Posterior vena cava (tissue), 2 donors: ENCODE data around the gene HS3ST2. TPM values are rescaled to one million over a fixed set of nuclear protein-coding genes. Genes with fewer than 3 reads are reported as not detected.
"Not testable (repeated sequence)": the region's sequence is repeated elsewhere in the genome, so short reads cannot be mapped to it uniquely, and the experiment has no call there.

ENCODE experiments used
- DNase-seq: peaks from one replicate; pipeline ENCODE4 v3.0.0-alpha.2; 2020; ENCODE audit warnings: low spot score
- intact Hi-C, 2 donors: fragments of 100-400 bp; cut with DNase I; formaldehyde crosslinking; loops; one replicate each; pipeline versions ENCODE4 v1.14.1 to v1.14.2; 2022 to 2023
- total RNA-seq, 2 donors: library from RNA; stranded (reverse); fragmentation: NEBNext Ultra II Directional; extraction: Animal tissue kit (Norgen Biotek cat#: 25700); gene quantifications; one replicate each; pipeline ENCODE4 v1.2.1, GENCODE V29; 2021
- donor health status: DM: yes; HTN: yes; CAD: no.
- donor health status: DM: yes; HTN: yes; CAD: no.

The HS3ST2 gene
- total RNA-seq, 2 donors from 2014 or later = 2.5 to 4.0 TPM

DNA sequence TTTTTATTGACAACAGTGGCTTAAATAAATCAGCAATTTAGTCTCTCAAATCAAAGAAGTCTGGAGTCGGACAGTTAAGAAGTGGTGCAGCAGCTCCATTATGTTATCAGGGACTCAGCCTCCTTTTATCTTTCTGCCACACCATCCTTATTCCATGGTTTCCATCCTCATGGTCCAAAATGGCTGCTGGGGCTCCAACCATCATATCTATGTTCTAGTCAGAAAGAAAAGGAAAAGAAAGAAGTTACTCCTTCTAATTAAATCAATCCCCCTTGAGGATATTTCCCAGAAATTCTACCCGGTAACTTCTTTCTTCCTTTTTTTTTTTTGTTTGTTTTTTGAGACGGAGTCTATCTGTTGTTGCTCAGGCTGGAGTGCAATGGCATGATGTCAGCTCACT is 109.5 kb downstream of the HS3ST2 start:
- no peak for DNase-seq
- intact Hi-C loops = no loop called here

DNA sequence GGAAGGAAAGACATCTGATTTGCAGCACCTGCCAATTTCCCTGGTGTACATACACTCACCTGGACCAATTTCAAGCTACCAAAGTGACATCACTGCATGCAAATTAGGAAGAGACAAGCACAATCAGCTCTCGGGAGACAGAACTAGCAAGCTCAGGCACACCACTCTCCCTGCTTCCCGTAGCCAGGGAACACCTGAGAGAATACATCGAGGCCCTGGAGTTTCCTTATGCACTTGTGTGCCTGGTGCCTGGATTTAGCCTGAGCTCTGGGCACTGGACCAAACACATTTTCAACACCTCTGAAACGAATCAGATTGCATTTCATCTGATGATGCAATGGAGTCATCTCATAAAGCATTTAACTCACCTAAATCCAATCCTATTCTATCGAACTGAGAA is 110.5 kb downstream of the HS3ST2 start:
- intact Hi-C loops = no loop called here
- no peak for DNase-seq

DNA sequence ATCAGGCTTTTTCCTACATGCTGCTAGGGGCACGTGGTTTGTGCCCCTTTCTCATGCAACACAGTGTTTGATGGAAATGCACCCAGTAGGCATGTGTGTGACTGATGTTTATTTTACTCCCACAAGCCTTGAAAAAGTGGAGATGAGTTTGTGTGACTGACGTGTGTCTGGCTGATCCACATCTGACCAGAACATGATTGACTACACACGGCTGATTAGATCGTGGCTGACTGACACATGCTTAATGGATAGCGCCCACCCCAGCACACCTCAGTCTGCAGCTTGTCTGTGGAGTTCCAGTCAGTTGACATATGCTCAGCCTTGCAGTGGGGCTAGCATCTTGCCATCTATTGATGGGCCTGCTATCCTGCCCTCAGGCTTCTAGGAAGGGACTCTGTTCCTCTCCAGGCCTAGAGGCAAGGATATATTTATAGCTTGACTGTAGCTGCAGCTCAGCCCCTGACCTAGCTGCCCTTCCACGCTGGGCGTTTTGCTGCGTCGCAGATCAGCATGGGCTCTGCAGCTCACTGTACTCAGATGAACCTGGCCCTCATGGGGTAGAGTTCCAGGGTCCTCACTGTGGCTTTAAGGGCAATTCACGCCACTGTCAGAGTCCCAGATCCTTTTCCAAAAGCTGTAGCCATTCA is 112.3 kb downstream of the HS3ST2 start:
- no peak for DNase-seq
- intact Hi-C loops = no loop called here

DNA sequence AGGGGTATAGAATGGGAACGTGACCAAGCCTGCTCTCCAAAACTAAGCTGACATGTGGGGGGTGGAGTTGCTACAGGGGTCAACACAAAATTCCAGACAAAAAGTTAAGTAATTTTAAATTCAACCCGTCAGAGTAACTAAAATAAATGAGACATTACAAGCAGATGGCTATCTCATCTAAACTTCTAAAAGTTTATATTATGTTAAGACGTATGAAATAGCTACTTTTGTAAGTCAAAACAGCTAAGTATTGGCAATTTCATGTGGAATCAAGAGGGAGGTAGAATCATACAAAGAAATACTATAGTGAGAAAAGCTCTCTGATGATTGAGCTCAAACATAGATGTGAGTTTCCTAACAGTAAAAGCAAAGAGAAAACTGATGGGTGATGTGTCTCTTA is 113.3 kb downstream of the HS3ST2 start:
- DNase-seq = no peak
- intact Hi-C loops = no loop called here

DNA sequence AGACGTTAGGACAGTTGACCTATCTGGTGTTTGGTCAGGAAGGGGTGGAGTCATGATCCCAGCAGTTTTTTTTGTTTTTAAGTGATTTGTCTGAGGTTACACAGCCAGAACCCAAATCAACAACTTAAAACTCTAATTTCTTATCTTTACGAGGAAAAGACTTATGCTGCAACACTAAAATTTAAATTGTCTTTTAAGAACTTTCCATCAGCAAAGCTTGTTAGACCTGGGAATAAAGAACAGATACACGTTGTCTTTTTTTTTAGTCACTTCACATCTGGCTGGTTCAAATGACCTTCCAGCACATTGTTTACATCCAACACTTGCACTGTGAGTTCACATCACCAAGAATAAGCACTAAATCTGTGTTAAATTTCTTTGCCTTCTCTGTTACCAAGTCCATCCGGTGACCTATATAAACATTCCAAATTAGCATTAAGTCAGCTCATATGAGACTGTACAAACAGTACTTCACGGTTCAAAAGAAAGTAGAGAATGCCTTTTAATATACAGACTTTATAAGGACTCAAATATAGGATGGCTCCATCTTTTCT is 115.0 kb downstream of the HS3ST2 start:
- DNase-seq = no peak
- intact Hi-C loops = no loop called here

DNA sequence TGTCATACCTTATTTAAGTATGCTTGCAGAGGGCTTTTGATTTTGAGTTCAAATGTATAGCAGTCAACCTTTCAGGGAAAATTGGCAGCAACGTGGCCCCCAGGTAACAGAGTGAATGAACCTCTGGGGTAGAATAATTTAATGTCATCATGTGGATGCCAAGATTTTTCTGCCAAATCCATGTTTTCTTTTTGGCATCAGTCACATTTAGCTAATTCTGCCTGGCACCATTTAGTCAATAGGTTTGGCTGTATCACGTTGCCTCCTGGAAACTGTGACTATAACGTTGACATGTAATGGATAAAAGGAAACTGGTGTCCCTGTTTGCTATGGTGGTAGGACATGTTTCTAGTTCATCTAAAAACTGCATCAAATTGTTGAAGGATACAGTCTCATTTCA is 115.5 kb downstream of the HS3ST2 start:
- intact Hi-C loops = no loop called here

DNA sequence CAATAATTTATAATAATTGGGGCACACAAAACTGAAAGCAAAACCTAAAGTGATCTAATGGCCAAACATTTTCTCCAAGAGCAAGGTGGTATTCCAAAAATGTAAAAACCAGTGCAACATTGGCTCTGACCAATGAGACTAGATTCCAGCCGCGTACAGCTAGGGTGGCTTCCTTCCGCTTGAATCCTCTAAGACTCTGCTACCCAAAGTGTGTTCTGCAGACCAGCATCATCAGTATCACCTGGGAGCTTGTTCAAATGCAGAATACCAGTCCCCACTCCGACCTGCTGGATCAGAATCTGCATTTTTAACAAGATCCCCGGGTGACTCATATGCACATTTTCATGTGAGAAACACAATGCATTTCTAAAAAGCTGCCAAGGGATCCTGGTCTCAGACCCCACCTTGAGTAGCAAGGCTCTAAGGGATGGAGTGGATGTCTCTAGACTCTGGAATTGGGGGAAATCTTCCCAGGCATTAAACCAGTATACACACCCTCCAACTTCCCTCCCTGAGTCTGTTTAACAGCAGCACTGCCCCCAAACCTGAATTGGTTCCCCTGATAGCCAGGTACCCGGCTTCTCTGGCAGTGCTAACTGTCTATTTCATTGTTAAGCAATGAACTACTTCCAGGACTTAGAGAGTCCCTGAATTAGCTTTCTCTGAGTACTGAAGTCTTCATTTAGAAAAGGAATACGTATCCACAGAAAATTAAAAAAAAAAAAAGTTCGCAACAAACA is 118.2 kb downstream of the HS3ST2 start:
- intact Hi-C loops = no loop called here
- no peak for DNase-seq

More for the DNA sequence above, 115.5 kb downstream of the HS3ST2 start:
- no peak for DNase-seq

DNA sequence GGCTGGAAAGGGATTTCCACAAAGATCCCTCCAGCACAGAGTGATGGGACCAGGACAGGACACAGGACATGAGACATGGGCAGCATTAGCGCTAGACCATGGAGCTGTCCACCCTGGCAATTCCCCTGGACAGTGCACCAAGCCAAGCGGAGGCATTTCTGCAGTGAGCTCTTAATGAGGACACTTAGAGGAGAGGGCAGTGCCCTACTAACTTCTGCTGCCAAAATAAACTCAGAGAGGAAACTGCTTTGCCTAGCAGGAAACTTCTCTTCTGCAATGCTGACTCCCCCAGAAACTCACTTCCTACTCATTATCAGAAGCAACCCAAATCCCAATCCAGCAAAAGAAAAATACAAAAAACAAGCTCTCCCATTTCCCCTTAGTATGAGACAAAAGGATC is 119.2 kb downstream of the HS3ST2 start:
- intact Hi-C loops = no loop called here
- DNase-seq = no peak

DNA sequence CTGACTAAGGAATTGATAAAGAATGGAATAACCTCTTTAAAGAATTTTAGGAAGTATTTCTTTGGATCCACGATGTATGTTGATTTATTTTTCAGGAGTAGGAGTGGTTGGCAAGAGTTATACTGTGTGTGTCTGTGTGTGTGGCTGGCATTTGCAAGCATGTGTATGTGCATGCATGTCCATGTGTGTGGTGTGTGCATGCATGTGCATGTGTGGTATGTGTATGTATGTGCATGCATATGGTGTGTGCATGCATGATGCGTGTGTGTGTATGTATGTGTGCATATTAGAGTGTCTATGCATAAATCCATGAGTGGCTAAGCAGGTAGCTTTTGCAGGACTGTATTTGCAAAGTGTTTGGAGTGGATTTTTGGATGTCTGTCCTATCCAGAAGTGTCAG is 120.8 kb downstream of the HS3ST2 start:
- intact Hi-C loops = no loop called here
- DNase-seq = no peak

DNA sequence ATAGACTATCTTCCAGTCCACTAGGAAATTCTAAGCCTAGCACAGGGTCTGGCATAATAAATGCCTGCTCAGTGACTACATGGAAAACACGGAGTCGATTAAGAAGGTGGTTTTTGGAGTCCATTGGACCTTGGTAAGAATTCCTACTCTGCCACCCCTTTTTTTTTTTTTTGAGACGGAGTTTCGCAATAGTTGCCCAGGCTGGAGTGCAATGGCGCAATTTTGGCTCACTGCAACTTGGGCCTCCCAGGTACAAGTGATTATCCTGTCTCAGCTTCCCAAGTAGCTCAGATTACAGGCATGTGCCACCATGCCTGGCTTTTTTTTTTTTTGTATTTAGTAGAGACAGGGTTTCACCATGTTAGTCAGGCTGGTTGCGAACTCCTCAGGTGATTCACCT is 123.2 kb downstream of the HS3ST2 start:
- intact Hi-C loops = no loop called here

DNA sequence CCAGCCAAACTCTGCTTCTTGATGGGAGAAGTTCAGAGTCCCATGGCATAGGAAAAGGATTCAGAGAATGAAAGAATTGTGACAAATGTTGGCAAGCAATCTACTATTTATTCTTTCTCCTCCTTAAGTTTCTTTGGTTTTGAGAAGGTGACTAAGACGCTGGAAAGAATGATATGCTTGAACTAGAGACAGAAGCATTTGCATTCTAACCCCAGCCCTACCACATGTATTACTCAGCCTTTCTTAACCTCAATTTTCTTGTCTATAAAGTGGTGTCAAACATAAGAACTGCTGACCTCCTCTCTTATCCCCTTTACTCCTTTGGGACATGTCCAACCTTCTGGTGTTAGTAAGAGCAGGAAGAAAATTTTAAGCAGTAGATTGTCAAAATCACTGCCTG is 124.7 kb downstream of the HS3ST2 start:
- intact Hi-C loops = no loop called here

More for the DNA sequence above, 123.2 kb downstream of the HS3ST2 start:
- DNase-seq = no peak

DNA sequence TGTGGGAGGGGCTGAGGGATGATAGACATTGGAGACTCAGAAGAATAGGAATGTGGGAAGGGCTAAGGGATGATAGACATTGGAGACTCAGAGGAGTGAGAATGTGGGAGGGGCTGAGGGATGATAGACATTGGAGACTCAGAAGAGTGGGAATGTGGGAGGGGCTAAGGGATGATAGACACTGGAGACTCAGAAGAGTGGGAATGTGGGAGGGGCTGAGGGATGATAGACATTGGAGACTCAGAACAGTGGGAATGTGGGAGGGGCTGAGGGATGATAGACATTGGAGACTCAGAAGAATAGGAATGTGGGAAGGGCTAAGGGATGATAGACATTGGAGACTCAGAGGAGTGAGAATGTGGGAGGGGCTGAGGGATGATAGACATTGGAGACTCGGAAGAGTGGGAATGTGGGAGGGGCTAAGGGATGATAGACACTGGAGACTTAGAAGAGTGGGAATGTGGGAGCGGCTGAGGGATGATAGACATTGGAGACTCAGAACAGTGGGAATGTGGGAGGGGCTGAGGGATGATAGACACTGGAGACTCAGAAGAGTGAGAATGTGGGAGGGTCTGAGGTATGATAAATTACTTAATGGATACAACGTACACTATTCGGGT is 125.9 kb downstream of the HS3ST2 start:
- intact Hi-C loops, DNase-seq: not testable (repeated sequence)

More for the DNA sequence above, 124.7 kb downstream of the HS3ST2 start:
- no peak for DNase-seq

DNA sequence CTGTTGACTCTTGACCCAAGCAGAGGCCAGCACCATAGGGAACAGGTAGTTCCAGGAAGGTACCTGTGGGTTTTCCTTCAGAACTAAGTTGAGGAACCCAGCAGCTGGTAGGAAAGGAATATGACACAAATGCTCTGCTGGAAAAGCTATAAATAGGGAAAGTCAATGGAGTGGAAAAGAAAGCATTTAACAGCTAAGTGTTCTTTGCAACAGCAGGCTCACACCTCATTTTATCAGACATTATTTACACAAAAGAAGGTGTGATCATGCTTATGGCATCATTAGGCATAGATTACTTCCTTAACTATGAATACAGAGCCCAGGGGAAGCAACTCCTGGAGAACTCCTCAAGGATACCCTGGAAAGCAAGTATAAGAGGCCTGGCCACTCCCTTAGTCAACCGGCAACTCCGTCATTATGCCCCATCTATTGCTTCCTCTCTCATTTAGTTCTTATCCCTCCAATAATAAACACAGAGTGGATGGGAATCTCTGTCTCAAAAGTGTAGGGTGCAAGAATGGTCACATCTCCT is 128.1 kb downstream of the HS3ST2 start:
- intact Hi-C loops = no loop called here

DNA sequence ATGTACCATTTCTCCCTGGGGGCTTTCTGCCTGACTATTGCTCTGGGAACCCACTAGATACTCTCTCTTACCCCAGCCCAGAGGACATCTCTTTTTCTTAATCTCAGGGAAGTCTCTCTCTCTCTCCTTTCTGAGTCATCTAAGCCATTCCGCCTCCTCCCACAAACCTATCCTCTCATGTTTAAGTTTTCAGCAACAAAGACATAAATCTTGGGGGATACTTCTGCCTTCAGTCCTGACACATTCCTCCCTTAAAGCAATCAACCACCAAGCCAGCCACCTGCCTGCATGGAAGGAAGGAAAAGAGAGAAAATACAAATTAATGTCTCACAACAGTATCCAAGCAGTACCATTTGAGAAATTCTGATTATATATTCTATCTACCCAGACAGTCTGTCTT is 128.8 kb downstream of the HS3ST2 start:
- intact Hi-C loops = no loop called here

More for the DNA sequence above, 128.1 kb downstream of the HS3ST2 start:
- DNase-seq = no peak

DNA sequence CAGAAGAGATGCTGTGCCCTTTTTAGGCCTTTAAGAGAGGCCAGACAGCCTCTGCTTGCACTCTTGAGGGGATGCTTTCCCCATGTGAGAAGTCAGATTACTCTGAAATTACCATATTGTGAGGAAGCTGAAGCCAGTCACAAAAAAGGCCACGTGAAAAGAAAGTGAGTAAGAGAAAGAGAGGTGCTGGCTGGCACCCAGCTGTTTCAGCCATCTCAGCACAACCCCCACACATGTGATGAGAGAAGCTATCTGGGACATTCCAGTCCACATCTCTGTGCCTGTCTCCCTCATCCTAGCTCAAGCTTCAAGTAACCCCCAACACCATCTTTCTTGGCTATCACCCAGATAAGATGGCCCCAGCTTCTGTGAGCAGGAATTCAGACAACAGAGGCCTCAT is 131.4 kb downstream of the HS3ST2 start:
- DNase-seq = no peak
- intact Hi-C loops = no loop called here

More for the DNA sequence above, 128.8 kb downstream of the HS3ST2 start:
- no peak for DNase-seq

DNA sequence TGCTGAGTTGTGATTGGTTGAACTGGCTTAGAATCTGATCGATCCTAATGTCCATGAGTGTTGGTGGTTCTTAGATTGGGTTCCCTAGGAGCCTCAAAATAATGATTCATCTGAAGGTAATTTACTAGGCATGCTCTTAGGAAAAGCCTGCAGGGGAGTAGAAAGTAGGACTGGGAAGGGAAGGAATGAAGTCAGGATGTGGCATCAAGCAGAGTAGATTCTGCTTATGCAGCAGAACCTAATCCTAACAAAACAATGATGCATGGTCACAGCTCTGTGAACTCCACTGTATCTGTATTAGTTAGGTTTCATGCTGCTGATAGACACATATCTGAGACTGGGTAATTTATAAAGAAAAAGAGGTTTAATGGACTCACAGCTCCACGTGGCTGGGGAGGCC is 132.5 kb downstream of the HS3ST2 start:
- intact Hi-C loops = no loop called here
- DNase-seq = no peak

DNA sequence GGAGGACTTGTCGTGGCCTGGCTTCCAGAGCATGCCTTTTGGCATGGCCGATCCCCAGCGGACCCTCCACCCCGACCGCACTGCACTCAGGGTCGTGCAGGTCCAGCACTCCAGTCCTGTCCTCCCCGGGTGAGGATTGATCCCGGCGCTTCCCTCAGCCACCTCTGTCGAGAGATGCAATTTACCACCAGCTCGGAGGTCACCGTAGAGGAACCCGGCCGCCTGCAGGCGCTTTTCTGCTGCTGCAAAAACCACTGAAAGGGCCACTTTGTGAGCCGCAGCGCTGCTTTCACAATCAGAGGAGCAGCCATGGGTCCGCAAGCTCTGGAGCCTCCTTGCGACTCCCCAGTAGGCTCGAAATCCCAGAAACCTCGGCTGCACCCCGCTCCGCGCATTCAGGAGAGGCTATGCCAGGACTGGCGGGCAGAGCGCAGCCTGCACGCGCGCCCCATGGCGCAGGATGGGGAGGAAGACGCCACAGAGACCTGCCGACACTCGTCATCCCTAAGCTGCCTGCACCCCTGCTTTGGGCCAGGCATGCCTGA is 134.2 kb downstream of the HS3ST2 start:
- intact Hi-C loops = no loop called here
- DNase-seq = peak; percentile 79

DNA sequence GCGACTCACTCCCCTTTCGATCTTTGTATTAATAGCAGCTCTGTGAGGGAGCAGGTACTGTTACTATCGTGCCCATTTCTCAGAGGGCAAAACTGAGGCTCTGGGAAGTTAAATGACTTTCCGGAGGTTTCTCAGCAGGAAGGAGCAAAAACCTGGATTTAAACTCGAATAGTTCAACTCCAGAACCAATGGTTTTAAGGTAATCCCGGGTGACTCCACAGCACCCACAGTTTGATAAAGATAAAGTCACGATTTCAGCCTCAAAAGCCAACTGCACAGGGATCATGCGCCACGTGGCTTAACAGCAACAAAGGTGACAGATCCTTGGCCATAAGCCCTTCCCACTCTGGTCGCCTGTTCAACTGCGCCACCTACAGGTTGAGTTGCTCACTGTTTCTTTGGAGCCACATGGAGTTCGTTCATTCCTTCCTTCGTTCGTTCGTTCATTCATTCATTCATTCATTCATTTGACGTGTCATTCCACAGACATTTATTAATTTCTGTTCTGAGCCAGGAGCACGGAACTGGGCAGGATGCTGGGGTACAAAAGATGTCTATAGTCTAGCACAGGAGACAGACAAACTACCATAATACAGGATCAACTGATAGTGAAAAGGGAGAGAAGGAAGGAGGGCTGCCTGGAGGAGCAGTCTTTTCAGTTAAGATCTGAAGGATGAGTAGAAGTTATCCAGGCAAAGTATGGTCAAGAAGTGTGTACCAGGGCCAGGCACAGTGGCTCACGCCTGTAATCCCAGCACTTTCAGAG is 134.8 kb downstream of the HS3ST2 start:
- DNase-seq = peak; percentile 86
- intact Hi-C loops = no loop called here

DNA sequence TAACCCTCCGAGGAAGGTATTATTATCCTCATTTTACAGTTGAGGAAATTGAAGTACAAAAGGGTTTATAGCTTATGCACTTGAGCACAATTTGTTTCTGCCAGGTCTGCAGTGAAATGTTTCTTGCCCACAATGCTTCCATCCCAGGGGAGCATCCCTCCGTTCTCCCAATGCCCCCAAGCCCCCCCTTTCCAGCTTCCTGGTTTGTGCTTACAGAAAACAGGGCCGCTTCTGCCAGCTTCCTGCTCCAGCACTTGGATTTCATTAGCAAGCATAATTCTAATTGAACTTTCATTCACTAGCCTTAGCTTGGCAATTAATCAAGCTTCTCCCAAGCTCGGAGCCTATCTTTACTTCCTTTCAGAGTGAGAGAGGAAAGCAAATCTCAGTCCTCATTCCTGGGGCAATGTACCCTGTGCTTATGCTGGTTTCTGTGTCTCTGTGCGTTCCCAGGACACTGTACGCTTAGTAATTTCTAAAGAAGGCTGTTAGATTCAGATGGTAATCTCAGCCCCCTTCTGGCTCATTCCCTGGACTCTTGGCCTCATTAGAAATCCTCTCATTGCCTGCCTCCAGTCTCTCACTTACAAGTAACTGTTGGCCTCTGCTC is 141.6 kb downstream of the HS3ST2 start:
- no peak for DNase-seq
- intact Hi-C loops = no loop called here
